ENCODE data around the gene BCL2L12.
A peak's percentile ranks its signal among the peaks of the same experiment; 100 is the strongest.

The BCL2L12 gene

GRCh38 chr19:49664171-49665035 lies 1.3 kb upstream of the BCL2L12 start:
- no peak for FAIRE-seq

- no peak for FAIRE-seq
Observed at GRCh38 chr19:49665036-49665350, 740 bp upstream of the BCL2L12 start.

GRCh38 chr19:49666120-49666444 lies 349 bp downstream of the BCL2L12 start:
- no peak for FAIRE-seq

- no peak for FAIRE-seq
Observed at GRCh38 chr19:49667473-49667872, 1.7 kb downstream of the BCL2L12 start.

GRCh38 chr19:49669516-49669915 lies 3.8 kb downstream of the BCL2L12 start:
- no peak for FAIRE-seq

- no peak for FAIRE-seq
Observed at GRCh38 chr19:49672131-49672919, 6.6 kb downstream of the BCL2L12 start.

- no peak for FAIRE-seq
Observed at GRCh38 chr19:49676136-49676783, 10.5 kb downstream of the BCL2L12 start.

GRCh38 chr19:49676784-49677230 lies 11.1 kb downstream of the BCL2L12 start:
- peak; percentile 99 for FAIRE-seq

- FAIRE-seq = no peak
Observed at GRCh38 chr19:49677231-49677900, 11.6 kb downstream of the BCL2L12 start, which contains the start of gene PRMT1. TSS of gene PRMT1 (plus strand) at chr19:49677271. CDS start at chr19:49677281, 10 bp downstream.

GRCh38 chr19:49677901-49678674 lies 12.4 kb downstream of the BCL2L12 start:
- no peak for FAIRE-seq

GRCh38 chr19:49678985-49679770 lies 13.4 kb downstream of the BCL2L12 start:
- no peak for FAIRE-seq

- FAIRE-seq = no peak
Observed at GRCh38 chr19:49679771-49680413, 14.2 kb downstream of the BCL2L12 start.

GRCh38 chr19:49680421-49681351 lies 15.0 kb downstream of the BCL2L12 start:
- FAIRE-seq = no peak

- FAIRE-seq = no peak
Observed at GRCh38 chr19:49681830-49682229, 16.1 kb downstream of the BCL2L12 start.

GRCh38 chr19:49682274-49682673 lies 16.5 kb downstream of the BCL2L12 start:
- FAIRE-seq = no peak

GRCh38 chr19:49683814-49684250 lies 18.1 kb downstream of the BCL2L12 start:
- no peak for FAIRE-seq

GRCh38 chr19:49684251-49684982 lies 18.7 kb downstream of the BCL2L12 start:
- FAIRE-seq = no peak

GRCh38 chr19:49684983-49685553 lies 19.3 kb downstream of the BCL2L12 start:
- no peak for FAIRE-seq
